ENCODE measurements around the gene UGT3A2.
"Not testable (repeated sequence)": the region's sequence is repeated elsewhere in the genome, so short reads cannot be mapped to it uniquely, and the experiment has no call there.

The UGT3A2 gene

GRCh38 chr5:36027711-36028110, 39.0 kb downstream of the UGT3A2 start:
- TF ChIP-seq, protein P1, sequence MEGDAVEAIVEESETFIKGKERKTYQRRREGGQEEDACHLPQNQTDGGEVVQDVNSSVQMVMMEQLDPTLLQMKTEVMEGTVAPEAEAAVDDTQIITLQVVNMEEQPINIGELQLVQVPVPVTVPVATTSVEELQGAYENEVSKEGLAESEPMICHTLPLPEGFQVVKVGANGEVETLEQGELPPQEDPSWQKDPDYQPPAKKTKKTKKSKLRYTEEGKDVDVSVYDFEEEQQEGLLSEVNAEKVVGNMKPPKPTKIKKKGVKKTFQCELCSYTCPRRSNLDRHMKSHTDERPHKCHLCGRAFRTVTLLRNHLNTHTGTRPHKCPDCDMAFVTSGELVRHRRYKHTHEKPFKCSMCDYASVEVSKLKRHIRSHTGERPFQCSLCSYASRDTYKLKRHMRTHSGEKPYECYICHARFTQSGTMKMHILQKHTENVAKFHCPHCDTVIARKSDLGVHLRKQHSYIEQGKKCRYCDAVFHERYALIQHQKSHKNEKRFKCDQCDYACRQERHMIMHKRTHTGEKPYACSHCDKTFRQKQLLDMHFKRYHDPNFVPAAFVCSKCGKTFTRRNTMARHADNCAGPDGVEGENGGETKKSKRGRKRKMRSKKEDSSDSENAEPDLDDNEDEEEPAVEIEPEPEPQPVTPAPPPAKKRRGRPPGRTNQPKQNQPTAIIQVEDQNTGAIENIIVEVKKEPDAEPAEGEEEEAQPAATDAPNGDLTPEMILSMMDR (IDR thresholded peaks at IDR 0.05), result no peak
- no peak for TF ChIP-seq ZFX (IDR thresholded peaks at IDR 0.05; ENCODE audit: borderline replicate concordance)

GRCh38 chr5:36026706-36027465, 39.8 kb downstream of the UGT3A2 start:
- no peak for TF ChIP-seq ZFX (IDR thresholded peaks at IDR 0.05; ENCODE audit: borderline replicate concordance)
- TF ChIP-seq, protein P1 (IDR thresholded peaks at IDR 0.05), result no peak
- no peak overlapping the region for H3K27ac ChIP-seq

More at GRCh38 chr5:36027711-36028110, 39.0 kb downstream of the UGT3A2 start:
- H3K27ac ChIP-seq, result no peak overlapping the region

DNA sequence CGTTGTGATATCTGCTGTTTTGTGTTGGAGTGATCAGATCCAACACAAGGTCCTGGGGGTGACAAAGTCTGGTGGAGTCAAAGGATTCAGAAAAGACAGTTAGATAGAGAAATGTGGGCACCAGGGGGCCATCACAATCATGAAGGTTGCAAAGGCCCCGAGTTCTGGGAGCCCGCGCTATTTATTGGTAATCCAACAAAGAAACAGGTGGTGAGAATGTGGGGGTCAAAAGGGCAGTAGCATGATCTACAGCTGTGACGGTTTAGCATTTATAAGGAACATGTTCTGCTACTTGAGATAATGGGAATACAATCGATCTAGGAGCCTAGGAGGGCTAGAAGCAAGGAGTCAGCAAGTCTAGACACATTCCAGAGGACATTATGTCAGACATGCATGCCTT, 44.4 kb downstream of the UGT3A2 start:
- H3K27ac ChIP-seq, result not testable (repeated sequence)

DNA sequence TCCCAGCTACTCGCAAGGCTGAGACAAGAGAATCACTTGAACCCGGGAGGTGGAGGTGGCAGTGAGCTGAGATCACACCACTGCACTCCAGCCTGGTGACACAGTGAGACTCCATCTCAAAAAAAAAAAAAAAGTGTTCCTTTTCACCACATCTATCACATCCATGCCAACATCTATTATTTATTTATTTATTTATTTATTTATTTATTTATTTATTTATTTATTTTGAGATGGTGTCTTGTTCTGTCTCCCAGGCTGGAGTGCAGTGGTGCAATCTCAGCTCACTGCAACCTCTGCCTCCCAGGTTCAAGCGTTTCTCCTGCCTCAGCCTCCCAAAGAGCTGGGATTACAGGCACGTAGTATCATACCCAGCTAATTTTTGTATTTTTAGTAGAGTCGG, 47.1 kb downstream of the UGT3A2 start:
- not testable (repeated sequence) for H3K27ac ChIP-seq

DNA sequence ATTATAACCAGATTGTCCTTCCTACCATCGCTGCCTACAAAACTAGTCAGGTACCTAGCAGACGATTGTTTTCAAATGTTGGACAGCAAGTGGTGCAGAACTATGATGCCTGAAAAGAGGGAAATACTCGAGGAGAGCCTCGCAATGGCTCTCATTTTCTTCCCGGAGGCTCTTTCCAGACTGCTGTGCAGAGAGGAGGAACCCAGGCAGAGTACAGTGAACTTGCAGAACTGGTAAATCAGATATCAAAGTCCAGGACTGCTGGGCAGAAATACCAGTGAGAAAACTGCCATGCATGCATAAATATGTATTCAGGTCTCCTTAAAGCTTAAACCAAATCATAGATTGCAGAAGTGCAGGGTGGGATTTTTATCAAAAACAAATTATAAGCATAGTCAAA, 49.1 kb downstream of the UGT3A2 start:
- H3K27ac ChIP-seq, result no peak overlapping the region
- TF ChIP-seq, protein P1 (IDR thresholded peaks at IDR 0.05), result no peak
- TF ChIP-seq ZFX (IDR thresholded peaks at IDR 0.05; ENCODE audit: borderline replicate concordance), result no peak

GRCh38 chr5:36017004-36017403, 49.7 kb downstream of the UGT3A2 start:
- H3K27ac ChIP-seq, result no peak overlapping the region
- TF ChIP-seq, protein P1 (IDR thresholded peaks at IDR 0.05), result no peak
- no peak for TF ChIP-seq ZFX (IDR thresholded peaks at IDR 0.05; ENCODE audit: borderline replicate concordance)

DNA sequence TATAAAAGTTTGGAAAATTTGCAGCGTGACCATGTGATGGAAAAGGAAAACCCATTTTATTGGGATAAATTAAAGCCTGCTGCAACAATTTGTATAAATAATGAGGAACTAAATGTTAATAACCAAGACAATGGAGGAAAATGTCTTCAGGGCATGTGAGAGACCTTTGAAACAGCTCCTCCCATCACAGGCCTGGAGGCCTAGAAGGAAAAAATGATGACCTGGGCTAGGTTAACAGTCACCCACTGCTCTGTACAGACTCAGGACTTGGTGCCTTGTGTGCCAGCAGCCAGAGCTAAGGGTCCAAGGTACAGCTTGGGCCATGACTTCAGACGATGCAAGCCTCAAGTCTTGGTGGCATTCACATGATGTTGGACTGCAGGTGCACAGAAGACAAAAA, 53.5 kb downstream of the UGT3A2 start:
- no peak overlapping the region for H3K27ac ChIP-seq
- TF ChIP-seq, protein P1 (IDR thresholded peaks at IDR 0.05), result no peak
- no peak for TF ChIP-seq ZFX (IDR thresholded peaks at IDR 0.05; ENCODE audit: borderline replicate concordance)

DNA sequence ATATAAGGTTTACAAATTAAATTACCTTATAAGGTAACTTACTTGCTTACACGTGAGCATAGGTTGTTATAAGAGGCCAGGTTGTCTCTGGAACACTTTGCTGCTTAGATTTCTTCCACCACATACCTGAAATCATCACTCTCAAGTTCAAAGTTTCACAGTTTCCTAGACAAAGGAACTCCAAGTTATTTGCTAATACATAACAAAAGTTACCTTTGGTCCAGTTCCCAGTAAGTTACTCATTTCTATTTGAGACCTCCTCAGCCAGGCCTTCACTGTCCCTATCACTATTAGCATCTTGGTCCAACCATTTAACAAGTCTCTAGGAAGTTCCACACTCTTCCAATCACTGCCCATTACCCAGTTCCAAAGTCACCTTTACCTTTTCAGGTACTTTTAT, 57.0 kb downstream of the UGT3A2 start:
- no peak overlapping the region for H3K27ac ChIP-seq
- TF ChIP-seq, protein P1 (IDR thresholded peaks at IDR 0.05), result no peak
- TF ChIP-seq ZFX (IDR thresholded peaks at IDR 0.05; ENCODE audit: borderline replicate concordance), result no peak

Measured in 22Rv1 (cell line).